GM21529 (cell line): Measurements from ENCODE around the gene SLC2A13.
"Not testable (repeated sequence)": the region's sequence is repeated elsewhere in the genome, so short reads cannot be mapped to it uniquely, and the experiment has no call there.

Experiments
- ATAC-seq: cut with Tn5 transposase; IDR thresholded peaks from one replicate; pipeline ENCODE4 v1.9.1; 2021; ENCODE audit not compliant: unreplicated experiment

Gene SLC2A13

GRCh38 chr12:40106202-40106533 lies 287 bp upstream of the SLC2A13 start:
- ATAC-seq: no peak

DNA sequence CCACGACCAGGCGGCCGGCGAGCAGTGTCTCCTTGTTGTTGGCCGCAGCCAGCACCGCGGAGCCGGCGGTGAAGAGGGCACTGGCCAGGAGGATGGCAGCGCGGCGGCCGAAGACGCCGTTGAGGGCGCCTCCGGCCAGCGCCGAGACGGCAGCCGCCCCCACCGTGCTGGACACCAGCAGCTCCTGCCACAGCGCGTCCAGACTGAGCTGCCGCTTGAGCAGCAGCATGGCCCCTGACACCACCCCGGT lies 691 bp downstream of the SLC2A13 start:
- ATAC-seq: peak; percentile 40

DNA sequence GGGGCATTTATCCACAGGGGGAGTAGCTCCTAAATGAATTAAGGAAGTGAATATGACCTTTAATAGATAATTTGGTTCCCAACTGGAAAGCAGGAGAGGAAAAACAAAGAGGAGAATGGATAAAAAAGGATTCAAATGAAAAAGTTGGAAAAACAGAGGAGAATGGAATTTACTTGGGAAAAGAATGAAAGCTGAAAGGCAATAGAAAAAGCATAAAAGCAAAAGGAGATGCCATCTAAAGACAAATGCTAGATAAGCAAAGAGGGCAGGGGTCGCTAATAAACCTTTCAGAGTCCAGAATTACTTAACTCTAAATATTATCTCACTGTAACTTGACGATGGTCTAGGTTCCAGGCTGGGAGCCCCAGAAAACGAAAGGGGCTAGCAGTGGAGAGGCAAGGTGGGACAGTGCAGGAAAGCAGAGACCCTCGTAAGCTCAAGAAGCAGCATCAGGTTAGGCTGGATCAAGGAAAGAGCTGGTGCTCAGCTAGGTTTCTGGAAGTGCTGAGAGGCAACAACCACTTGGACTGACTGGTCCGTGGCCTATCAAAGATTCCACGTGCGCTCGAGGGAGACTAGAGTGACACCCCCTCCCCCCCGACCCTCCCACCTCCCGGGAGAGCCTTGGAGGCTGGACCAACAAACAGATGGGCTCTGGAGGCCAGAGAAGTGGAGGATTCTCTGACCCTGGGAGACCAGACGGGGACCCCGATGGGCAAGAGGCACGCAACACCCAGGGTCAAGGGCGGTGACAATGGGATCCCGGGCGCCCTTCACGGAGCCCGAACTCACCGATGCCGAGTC lies 1.2 kb downstream of the SLC2A13 start:
- ATAC-seq: no peak

DNA sequence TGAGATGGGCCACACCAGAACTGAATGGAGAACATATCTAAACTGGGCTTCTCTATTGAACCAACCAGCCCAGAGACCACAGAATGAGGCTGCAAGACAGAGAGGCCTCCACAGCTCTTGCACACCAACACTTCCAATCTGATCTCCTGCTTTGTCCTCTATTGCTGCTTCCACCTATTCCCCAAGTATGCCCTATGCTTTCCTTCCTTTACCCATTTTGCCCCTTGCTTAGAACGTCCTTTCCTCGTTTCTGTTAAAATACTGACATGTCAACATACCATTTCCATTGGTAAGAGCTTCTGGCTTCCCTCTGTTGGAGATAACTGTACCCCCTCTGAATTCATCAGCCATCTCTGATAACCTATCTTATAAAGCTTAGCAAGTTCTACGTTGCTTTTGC lies 2.8 kb downstream of the SLC2A13 start:
- no peak for ATAC-seq

DNA sequence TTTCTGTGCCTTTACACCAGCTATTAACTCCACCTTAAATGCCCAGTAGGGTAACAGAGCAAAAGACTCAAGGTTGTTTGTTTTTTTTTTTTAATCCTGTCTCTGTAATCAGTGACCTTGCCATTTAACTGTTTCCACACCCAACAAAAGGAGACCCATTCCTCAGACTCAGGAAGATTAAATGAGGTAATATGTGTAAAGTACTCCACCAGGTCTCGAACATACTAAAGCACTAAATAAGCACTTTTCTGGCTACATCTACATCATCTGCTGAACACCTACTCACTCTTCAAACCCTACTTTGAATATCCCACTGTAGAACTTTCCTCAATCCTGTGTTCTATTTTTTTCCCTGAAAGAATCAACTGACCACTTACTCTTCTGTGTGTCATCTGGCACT lies 4.1 kb downstream of the SLC2A13 start:
- ATAC-seq: no peak

- ATAC-seq: no peak
Measured at GRCh38 chr12:40099423-40099853, 6.4 kb downstream of the SLC2A13 start.

GRCh38 chr12:40098406-40099145 lies 7.3 kb downstream of the SLC2A13 start:
- ATAC-seq: no peak

- ATAC-seq: no peak
Measured at GRCh38 chr12:40093512-40093911, 12.4 kb downstream of the SLC2A13 start.

DNA sequence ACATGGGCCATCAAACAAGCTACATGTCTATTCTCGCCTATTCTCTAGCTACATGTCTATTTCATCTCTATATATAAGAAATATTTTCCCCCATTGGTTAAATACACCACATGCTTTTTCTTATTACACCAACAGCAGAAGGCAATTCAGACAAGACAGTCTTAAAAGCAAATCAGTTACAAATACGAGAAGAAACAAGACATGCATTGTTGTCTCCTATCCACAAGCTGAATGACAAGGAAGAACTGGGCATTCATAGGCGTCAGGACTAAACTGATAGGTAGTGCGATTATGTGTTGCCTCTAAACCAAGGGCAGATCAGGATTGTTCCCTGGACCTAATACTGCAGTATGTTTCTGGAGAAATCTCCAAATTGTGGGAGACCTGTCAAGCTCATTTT lies 19.4 kb downstream of the SLC2A13 start:
- ATAC-seq: no peak

DNA sequence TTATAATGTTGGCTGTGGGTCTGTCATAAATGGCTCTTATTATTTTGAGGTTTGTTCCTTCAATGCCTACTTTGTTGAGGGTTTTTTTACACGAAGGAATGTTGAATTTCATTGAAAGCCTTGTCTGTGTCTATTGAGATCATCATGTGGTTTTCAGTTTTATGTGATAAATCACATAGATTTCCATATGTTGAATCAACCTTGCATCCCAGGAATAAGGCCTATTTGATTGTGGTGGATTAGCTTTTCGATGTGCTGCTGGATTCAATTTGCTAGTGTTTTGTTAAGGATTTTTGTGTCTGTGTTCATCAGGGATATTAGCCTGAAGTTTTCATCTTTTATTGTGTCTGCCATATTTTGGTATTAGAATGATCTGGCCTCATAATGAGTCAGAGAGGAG lies 27.6 kb downstream of the SLC2A13 start:
- ATAC-seq: no peak

DNA sequence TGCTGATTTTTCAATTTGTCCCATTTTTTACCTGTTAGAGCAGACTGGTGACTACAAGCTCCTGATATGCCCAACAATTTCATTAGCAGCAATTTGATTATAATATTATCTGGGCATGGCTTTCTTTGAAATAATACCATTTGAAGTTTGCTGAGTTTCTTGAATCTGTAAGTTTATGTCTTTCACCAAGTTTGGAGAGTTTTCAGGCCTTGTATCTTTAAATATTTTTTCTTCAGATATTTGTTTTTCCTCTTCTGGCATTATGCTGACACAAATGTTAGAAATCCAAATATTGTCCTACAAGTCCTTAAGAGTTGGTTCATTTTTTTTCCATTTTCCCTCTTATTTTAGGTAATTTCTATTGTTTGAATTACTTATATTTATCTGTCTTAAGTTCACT lies 30.4 kb downstream of the SLC2A13 start:
- no peak for ATAC-seq

- no peak for ATAC-seq
Measured at GRCh38 chr12:40068416-40068815, 37.5 kb downstream of the SLC2A13 start.

- no peak for ATAC-seq
Measured at GRCh38 chr12:40065636-40066035, 40.2 kb downstream of the SLC2A13 start.

GRCh38 chr12:40063414-40063813 lies 42.5 kb downstream of the SLC2A13 start:
- no peak for ATAC-seq

DNA sequence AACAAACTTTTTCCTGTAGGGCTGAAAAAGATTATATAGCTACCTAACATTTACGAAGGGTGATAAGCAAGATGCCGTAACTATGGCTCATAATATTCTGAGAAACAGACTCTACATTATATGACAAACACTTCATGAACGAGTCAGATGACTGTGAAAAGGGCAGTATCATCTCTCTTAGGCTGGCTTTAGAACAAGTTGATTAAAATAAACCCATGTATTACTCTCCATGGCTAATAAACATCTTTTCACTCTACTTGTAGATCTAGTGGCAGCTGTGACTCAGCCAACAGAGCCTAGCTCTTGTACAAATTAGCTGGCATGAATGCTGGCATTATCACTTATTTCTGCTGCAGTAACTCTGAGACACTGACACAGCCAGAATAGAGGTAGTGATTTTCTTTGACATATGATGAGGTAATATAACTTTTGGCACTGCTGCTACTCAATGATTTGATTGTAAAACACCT lies 47.1 kb downstream of the SLC2A13 start:
- no peak for ATAC-seq

GRCh38 chr12:40056373-40056772 lies 49.5 kb downstream of the SLC2A13 start:
- no peak for ATAC-seq

GRCh38 chr12:40055776-40056175 lies 50.1 kb downstream of the SLC2A13 start:
- ATAC-seq: no peak

GRCh38 chr12:40055228-40055579 lies 50.7 kb downstream of the SLC2A13 start:
- no peak for ATAC-seq

DNA sequence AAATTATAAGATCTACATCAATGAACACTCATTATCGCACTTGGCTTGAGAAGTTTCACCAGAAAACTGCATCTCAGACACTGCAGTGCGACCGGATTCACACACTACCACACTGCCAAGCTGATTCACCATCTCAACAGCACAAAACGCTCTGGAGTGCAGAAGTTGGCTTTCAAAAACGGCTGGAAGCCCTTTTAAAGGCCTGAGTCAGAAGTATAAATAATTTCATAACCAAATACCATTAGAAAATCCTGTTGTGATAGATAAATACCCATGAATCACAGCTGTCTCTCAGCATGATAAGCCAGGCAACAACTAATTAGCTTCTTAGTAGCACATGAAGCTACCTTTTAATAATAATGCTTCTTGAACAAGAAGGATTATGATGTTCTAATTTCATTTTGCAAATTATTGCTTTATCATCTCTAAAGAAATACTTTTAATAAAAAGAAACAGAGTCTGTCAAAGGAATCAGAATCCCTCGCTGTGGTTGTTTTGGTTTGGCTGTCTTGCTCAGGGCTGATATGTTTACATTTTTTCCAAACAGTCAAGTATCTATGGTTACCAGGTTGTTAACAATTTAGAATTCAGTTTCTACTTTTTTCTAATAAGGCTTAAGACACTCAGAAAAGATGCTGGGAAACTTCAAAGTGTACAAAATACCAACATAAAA lies 51.2 kb downstream of the SLC2A13 start:
- no peak for ATAC-seq

DNA sequence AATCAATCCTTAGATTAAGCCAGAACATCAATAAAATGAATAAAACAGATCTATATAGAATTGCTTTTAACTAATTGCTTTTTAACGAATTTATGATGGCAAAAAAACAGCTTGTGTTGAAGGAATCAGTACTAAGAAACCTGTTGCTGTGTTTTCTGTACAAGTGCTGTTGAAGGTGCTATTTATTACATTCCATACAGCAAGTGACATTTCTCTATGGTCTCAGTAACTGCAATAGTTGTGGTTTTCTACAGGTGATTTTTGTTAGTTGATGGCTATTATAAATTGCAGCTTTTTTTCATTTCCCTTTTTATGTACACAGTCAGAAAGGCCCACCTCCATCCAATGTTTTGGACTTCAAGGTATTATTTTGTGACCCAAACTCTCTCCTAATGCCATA lies 56.6 kb downstream of the SLC2A13 start:
- no peak for ATAC-seq

DNA sequence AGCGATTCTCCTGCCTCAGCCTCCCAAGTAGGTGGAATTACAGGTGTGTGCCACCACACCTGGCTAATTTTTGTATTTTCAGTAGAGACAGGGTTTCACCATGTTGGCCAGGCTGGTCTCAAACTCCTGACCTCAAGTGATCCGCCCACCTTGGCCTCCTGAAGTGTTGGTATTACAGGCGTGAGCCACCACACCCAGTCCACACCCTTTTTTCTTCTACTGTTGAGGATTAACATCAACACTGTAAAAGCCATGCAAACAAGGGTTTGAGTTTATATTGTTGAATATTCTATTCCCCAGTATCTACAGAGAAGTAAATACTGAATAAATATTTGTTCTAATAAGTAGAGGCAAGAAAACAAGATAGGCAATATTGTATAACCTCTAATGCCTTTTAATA lies 58.9 kb downstream of the SLC2A13 start:
- not testable (repeated sequence) for ATAC-seq

GRCh38 chr12:40045656-40046055 lies 60.2 kb downstream of the SLC2A13 start:
- ATAC-seq: no peak
